ENCODE measurements around the gene SH3RF3.

DNA sequence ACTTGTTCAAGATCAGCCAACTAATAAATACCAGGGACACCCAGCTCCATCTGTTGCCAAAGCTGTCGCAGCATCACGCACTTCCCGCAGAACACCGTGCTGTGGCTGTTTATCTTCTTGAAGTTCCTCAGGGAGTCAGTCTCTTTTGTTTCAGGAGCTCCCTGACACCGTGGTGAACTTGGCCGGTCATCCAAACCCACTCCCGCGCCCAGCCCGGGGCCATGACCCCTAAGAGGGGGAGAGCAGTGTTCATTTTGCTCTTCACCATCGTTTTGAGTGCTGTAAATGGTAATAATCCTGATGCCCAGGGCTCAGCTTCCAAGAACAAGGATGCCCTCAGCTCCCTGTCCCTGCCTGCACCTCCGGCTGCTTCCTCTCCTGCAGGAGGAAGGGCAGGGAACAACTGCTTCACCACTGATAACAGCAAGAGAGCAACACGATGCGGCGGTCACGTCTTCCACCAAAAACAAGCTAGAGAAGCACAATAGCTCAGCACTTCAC lies 353.4 kb downstream of the SH3RF3 start:
- TF ChIP-seq ZNF274 (IDR thresholded peaks at IDR 0.05; ENCODE audit: low read depth, low read length), result no peak
- no peak for TF ChIP-seq YY1 (IDR thresholded peaks at IDR 0.05; ENCODE audit: insufficient read depth, insufficient read length)

Measured in NT2/D1 (cell line).